K562 (cell line): ENCODE measurements around the gene MRPL10. TPM values are rescaled to one million over a fixed set of nuclear protein-coding genes. Genes with fewer than 3 reads are reported as not detected.

Experiments used
- CBX1 ChIP-seq: sonication (generic); IDR thresholded peaks from 2 replicates; pipeline ENCODE4 v1.6.1; 2016; ENCODE audit warnings: antibody characterized with exemption, low read depth, mild to moderate bottlenecking
- CREM ChIP-seq: IDR thresholded peaks from 2 replicates; pipeline ENCODE4 v1.6.1; 2014; ENCODE audit warnings: antibody characterized with exemption, low read depth
- CSDE1 ChIP-seq, 2 experiments: fragments of 450-650 bp; IDR thresholded peaks; 2 replicates each; pipeline ENCODE4 v1.6.1; 2016; ENCODE audit warnings: mild to moderate bottlenecking in 1 of 2
- ETV6 ChIP-seq, 3 experiments: fragments of 150-350 bp in 1 of 3; sonication (generic) in 1 of 3; formaldehyde crosslinking in 1 of 3; IDR thresholded peaks; 2 replicates each; pipeline versions ENCODE4 v1.6.1 to v1.8.0; 2014 to 2022; ENCODE audit warnings: borderline replicate concordance in 2 of 3, low read depth in 2 of 3, antibody characterized with exemption in 1 of 3, low read length in 1 of 3, mild to moderate bottlenecking in 1 of 3, missing genetic modification reagents in 1 of 3
- FOXJ3 ChIP-seq: sonication (generic); formaldehyde crosslinking; IDR thresholded peaks from 2 replicates; pipeline ENCODE4 v1.4.0; 2020; ENCODE audit warnings: mild to moderate bottlenecking, missing genetic modification reagents
- FOXM1 ChIP-seq, 2 experiments: fragments of 450-650 bp in 1 of 2; sonication (generic) in 1 of 2; formaldehyde crosslinking in 1 of 2; IDR thresholded peaks; 2 replicates each; pipeline versions ENCODE4 v1.6.1 to v1.9.0; 2017 to 2022; ENCODE audit warnings: low read depth in 2 of 2, mild to moderate bottlenecking in 2 of 2, missing genetic modification reagents in 1 of 2, moderate library complexity in 1 of 2
- HNRNPL ChIP-seq: fragments of 200-400 bp; formaldehyde crosslinking; IDR thresholded peaks from 2 replicates; pipeline ENCODE4 v1.6.1; 2017; ENCODE audit warnings: low read depth, mild to moderate bottlenecking, low read length
- KLF16 ChIP-seq: IDR thresholded peaks from 2 replicates; pipeline ENCODE4 v1.6.1; 2016; ENCODE audit warnings: antibody characterized with exemption
- NR2C1 ChIP-seq, 2 experiments: fragments of 450-650 bp; IDR thresholded peaks; 2 replicates each; pipeline ENCODE4 v1.6.1; 2017; ENCODE audit warnings: mild to moderate bottlenecking in 2 of 2, antibody characterized with exemption in 1 of 2, inconsistent platforms in 1 of 2, missing compliant biosample characterization in 1 of 2, missing genetic modification characterization in 1 of 2
- PCBP2 ChIP-seq: fragments of 200-400 bp; formaldehyde crosslinking; IDR thresholded peaks from 2 replicates; pipeline ENCODE4 v1.6.1; 2018; ENCODE audit warnings: low read length, low read depth, mild to moderate bottlenecking, moderate library complexity; ENCODE audit not compliant: poor library complexity, severe bottlenecking
- RCOR1 ChIP-seq, 2 experiments: IDR thresholded peaks; 2 replicates each; pipeline ENCODE4 v1.6.1; 2012; ENCODE audit warnings: low read depth in 2 of 2, low read length in 2 of 2, borderline replicate concordance in 1 of 2, improper control_type of control experiment in 1 of 2
- YY1 ChIP-seq, 3 experiments: IDR thresholded peaks; 2 replicates each; pipeline ENCODE4 v1.6.1; 2011; ENCODE audit warnings: low read length in 2 of 3, mild to moderate bottlenecking in 2 of 3, moderate library complexity in 2 of 3, borderline replicate concordance in 1 of 3, control low read depth in 1 of 3, low read depth in 1 of 3; ENCODE audit not compliant: insufficient read depth in 3 of 3, insufficient replicate concordance in 2 of 3, control insufficient read depth in 1 of 3, insufficient read length in 1 of 3; ENCODE audit errors: extremely low read depth in 1 of 3
- ZBED1 ChIP-seq: IDR thresholded peaks from 2 replicates; pipeline ENCODE4 v1.6.1; 2014
- ZNF133 ChIP-seq: fragments of 250-450 bp; sonication (Bioruptor Pico); IDR thresholded peaks from 2 replicates; pipeline ENCODE4 v1.4.0; 2020; ENCODE audit warnings: mild to moderate bottlenecking
- ZNF143 ChIP-seq: sonication (generic); formaldehyde crosslinking; IDR thresholded peaks from 2 replicates; pipeline ENCODE4 v1.9.0; 2022; ENCODE audit warnings: mild to moderate bottlenecking, missing genetic modification reagents
- ZNF41 ChIP-seq: fragments of 250-450 bp; sonication (Bioruptor Pico); conservative IDR thresholded peaks from 2 replicates; pipeline ENCODE4 v1.4.0; 2020; ENCODE audit warnings: mild to moderate bottlenecking
- ZNF780A ChIP-seq: fragments of 250-450 bp; sonication (Bioruptor Pico); IDR thresholded peaks from 2 replicates; pipeline ENCODE4 v1.5.0; 2021; ENCODE audit warnings: mild to moderate bottlenecking
- polyA plus RNA-seq, 8 experiments: library from polyadenylated mRNA; depleted of rRNA in 4 of 8; stranded (reverse) in 5 of 8; unstranded in 3 of 8; fragments of >200 nt; fragmentation: Nextera tagmentation in 2 of 8; fragmentation: Illumina TruSeq in 1 of 8; extraction: Ambion mirVana in 2 of 8; extraction: Trizol in 1 of 8; gene quantifications; 2 replicates each; pipeline versions ENCODE4 v1.2.1 to v1.2.3, GENCODE V29; 2011 to 2014; ENCODE audit warnings: inconsistent platforms in 1 of 8, missing spikeins in 1 of 8
- total RNA-seq, 7 experiments: library from RNA; depleted of rRNA in 6 of 7; stranded (reverse); fragments of >200 nt in 6 of 7; fragmentation: Illumina TruSeq in 2 of 7; extraction: Trizol in 2 of 7; gene quantifications; 2 replicates each; pipeline versions ENCODE4 v1.2.1 to v1.2.3, GENCODE V29; 2011 to 2021; ENCODE audit warnings: low replicate concordance in 1 of 7
- TF ChIP-seq, protein P1 (sequence below): sonication (generic); IDR thresholded peaks from 2 replicates; pipeline ENCODE4 v1.6.1; 2016

Gene MRPL10
- total and polyA plus RNA-seq, 9 of the 15 experiments (the other 6 are each of a cell fraction or from before 2014, with no cell fraction given): 27.8 to 105 (median 67.3) TPM

DNA sequence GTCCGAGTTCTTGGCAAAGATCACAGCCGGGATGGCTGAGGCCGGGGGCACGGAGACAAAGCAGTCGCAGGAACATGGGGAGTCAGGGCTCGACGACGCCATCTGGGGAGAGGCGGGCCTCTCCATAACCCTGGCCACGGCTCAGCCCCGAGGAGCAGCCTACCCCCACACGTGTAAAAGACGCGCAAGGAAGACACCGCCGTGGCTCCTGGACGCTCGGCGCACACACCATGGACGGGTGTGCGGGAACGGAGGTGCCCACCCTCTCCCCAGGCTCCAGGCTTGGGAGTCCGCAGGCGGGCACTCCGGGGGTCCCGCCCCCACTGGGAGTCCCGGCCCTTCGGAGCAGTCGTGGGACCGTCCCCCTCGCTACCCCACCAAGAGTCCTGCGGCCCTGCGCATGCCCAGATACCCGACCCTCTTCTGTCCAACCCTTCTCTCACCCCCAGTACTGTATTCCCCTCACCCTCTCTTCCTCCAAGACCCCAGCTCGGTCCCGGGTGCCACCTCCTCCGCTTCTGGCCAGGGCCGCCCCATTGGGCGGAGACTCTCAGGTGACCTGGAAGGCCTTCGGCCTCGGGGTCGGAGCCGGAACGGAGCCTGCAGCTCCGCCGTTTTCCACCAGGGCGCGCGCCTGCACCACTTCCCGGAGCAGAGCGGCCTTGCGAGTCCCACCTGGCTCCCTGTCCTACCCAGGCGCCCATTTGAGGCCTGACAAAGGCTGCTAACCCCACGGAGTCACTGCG, 9.6 kb upstream of the MRPL10 start, which contains the start of gene SCRN2 (continued):
- TF ChIP-seq, protein P1, sequence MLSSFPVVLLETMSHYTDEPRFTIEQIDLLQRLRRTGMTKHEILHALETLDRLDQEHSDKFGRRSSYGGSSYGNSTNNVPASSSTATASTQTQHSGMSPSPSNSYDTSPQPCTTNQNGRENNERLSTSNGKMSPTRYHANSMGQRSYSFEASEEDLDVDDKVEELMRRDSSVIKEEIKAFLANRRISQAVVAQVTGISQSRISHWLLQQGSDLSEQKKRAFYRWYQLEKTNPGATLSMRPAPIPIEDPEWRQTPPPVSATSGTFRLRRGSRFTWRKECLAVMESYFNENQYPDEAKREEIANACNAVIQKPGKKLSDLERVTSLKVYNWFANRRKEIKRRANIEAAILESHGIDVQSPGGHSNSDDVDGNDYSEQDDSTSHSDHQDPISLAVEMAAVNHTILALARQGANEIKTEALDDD: no peak
- TF ChIP-seq CBX1: peak; percentile 62; the same call in 1 of the 2 replicates
- no peak for TF ChIP-seq ZNF780A (CRISPR knock-in tag)
- peak in 2 of 3 experiments; percentile 50 to 64 for TF ChIP-seq YY1 (IDR thresholded peaks at IDR 0.05; ENCODE audit: borderline replicate concordance in 1 of 3, control insufficient read depth in 1 of 3, extremely low read depth in 1 of 3, insufficient read depth in 3 of 3, insufficient read length in 1 of 3, insufficient replicate concordance in 2 of 3, low read depth in 1 of 3, low read length in 2 of 3)
- 0 out of 2 replicates have a peak, but pooled peaks have one; percentile 27 for TF ChIP-seq HNRNPL
- no peak for TF ChIP-seq FOXJ3 (CRISPR knock-in tag)
- peak; percentile 54 for TF ChIP-seq CREM
- TF ChIP-seq KLF16: 0 out of 2 replicates have a peak, but pooled peaks have one; percentile 18
- no peak for TF ChIP-seq ETV6 (IDR thresholded peaks at IDR 0.05; ENCODE audit: borderline replicate concordance in 1 of 2, low read depth in 2 of 2, low read length in 1 of 2)
- no peak for TF ChIP-seq ETV6 (CRISPR knock-in tag; IDR thresholded peaks at IDR 0.05; ENCODE audit: borderline replicate concordance)
- TF ChIP-seq ZBED1: peak; percentile 70; the same call in 1 of the 2 replicates
- no peak for TF ChIP-seq ZNF133 (CRISPR knock-in tag)
- TF ChIP-seq RCOR1 (IDR thresholded peaks at IDR 0.05; ENCODE audit: borderline replicate concordance in 1 of 2, low read depth in 2 of 2, low read length in 2 of 2): peak in 1 of 2 experiments; percentile 51; a peak in 2 of 4 replicates
- TF ChIP-seq CSDE1 (IDR thresholded peaks at IDR 0.05): no peak
- TF ChIP-seq ZNF143 (CRISPR knock-in tag): no peak
- TF ChIP-seq NR2C1 (IDR thresholded peaks at IDR 0.05): peak; percentile 95
- TF ChIP-seq NR2C1 (tag; IDR thresholded peaks at IDR 0.05): peak; percentile 94
- TF ChIP-seq FOXM1 (IDR thresholded peaks at IDR 0.05; ENCODE audit: low read depth): no peak
- TF ChIP-seq FOXM1 (CRISPR knock-in tag; IDR thresholded peaks at IDR 0.05; ENCODE audit: low read depth): no peak
- no peak for TF ChIP-seq PCBP2
- no peak for TF ChIP-seq ZNF41 (CRISPR knock-in tag)
